HG02970 (cell line): Measurements from ENCODE around the gene CACNA2D2.

Experiments used
- ATAC-seq: cut with Tn5 transposase; IDR thresholded peaks from one replicate; pipeline ENCODE4 v1.9.1; 2021; ENCODE audit warnings: mild to moderate bottlenecking, moderate library complexity, moderate number of reproducible peaks; ENCODE audit not compliant: unreplicated experiment, low FRiP score

CACNA2D2 gene

DNA sequence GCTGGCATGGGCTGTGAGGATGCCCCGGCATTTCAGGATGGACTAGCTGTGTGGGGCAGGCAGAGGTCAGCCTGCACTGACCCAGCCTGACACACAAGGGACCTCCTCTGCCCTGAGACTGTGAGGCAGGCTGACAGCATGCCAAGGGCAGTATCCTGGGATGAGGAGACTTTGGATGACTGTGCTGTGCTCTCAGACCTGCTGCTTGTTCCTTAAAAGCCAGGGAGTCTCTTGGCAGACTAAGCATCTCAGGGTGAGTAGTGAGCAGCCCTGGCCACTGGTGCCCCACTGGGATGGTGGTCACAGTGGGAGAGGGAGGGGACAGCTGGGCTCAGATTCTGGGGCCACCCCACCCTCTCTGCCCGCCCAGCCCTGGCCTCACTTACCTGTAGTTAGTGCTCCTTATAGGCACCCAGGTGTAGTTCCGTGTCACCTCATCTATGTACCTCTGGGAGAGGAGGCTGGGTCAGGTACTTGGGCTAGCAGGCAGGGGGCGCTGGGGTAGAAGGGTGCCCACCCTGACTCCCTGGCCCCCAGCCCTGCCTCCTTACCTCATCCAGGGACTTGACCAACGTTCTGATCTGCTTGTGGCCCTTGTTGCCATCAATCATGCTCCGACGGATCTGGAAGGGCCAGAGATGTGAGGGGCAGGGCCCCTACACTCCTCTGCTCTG is 128.0 kb downstream of the CACNA2D2 start:
- ATAC-seq, result no peak

DNA sequence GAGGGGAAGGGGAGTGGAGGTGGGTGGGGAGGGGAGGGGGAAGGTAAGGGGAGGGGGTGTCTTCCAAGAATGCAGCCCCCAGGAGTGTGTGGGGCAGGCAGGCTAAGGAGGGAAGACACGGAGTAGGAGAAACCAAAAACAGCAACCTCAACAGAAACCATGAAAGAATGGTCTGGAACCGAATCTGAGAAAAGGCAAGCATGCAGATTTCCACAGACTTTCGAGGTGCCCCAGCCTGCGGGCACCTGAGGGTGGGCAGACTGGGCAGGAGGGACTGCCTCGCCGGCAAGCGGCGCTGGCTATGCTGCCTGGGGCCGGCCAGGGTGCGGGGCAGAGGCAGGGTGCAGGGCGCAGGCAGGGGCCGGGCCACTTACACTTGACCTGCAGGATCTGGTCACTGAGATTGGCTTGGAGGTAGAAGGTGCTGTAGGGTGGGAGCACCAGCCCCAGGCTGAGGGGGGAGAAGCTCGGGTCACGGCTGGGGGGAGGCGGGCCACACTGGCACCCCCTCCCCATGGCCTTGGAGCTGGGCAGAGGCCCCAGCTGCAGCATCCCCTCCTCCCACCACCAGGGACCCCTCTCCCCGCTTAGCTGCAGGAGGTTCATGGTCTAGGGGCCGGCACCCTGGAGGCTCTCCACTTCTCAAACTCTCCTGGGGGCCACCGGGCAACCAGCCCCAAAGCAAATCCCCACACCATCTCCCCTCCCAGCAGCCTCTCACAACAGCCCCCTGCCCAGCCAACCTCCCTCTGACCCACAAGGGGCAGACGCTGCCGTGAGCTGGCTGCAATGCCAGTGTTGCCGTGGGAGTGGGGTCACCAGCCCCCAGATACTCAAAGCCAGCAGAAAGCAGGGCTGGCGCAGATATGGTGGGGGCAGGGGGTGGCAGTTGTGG is 128.8 kb downstream of the CACNA2D2 start:
- ATAC-seq, result no peak

DNA sequence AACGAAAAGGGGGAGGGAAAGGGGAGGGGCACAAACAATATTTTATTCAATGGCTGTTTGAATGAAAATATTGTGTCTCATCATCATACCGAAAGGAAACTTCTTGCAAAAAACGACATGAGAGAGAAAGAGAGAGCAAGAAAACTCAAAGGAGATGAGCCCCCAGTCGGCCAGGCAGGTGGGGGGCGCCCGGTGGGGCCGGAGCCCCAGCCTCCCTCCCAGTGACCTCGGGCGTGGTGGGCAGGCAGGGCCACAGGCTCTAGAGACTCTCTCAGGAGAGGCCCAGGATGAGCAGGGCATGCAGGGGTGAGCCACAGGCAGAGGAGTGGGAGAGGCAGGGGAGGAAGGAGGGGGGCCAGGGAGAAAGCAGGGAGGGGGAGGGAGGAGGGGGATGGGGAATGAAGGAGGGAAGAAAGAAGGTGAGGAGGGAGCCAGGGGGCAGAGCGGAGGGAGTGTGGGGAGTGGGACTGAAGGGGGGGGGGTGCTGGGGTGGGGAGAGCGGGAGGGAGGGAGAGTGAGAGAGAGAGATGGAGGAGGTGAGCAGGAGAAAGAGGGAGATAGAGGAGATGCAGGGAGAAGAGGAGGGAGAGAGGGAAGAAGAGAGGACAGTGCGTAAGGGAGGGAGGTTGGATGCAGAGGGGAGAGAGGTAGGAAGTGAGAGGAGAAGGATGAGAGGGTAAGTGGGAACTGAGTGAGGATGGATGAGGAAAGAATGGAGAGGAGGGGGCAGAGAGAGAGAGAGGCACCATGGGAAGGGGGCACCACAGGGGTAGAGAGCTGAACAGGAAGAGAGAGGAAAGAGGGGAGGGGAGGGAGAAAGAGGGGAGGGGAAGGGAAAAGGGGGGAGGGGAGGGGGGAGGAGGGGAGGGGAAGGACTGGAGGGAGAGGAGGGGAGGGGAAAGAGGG is 130.0 kb downstream of the CACNA2D2 start:
- no peak for ATAC-seq

DNA sequence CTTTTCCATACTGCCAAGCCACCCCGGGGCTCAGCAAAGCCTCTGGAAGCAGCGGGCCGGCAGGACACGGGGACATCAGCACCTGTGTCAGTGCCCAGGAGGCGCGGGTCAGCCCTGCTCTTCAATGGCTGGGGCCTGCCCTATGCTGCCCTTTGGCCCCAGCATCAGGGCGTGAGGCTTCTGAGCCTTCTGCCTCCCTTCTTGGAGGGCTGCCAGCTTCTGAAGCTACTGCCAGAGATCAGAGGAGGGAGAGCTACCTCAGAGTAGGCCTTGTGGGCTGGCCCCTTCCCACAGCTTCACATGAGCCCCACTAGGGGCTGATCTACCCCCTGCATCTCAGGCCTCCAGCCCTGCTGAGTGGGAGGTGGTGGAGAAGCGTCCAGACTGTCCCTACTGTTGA is 131.1 kb downstream of the CACNA2D2 start:
- no peak for ATAC-seq

DNA sequence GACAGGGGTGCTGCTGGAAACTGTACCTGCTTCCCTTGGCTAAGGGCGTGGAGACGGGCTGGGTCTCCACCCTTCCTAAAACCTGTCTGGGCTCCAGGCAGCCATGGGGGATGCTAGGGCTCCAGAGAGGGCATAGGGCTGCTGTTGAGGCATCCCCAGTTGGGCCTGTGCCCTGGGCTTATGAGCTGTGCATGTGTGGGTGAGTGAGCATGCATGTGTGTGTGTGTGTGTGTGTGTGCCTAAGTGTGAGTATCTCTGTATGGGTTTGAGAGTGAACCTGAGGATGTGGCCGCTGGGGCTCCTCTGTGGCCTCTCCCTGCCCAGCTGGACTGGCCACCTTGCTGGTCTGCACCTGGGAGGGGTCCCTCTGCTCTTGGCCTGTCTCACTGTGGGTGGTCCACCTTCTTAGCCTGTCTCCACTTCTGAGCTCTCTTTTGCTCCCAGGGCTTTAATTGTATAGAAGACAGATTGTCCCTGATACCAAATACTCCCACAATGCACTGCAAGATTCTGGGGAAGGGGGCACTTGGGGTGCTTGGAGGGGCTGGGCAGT is 132.2 kb downstream of the CACNA2D2 start:
- ATAC-seq, result no peak

DNA sequence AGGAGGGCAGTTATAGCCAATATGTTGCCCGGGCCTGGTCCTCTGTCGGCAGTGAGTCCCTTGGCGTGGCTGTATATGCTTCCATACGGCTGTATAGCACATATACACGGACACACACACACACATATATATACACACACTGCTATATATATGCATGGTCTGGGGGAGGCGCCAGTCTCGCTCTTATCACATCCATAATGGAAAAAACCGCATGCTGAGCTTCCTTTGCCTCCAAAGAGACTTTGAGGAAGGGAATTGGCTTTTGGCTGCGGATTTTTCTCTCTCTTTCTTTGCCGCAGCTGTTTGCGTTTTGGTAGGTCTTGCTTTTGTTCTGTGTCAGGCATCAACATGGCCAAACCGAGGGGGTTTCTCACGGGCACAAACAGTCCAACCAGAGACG is 132.8 kb downstream of the CACNA2D2 start:
- no peak for ATAC-seq

DNA sequence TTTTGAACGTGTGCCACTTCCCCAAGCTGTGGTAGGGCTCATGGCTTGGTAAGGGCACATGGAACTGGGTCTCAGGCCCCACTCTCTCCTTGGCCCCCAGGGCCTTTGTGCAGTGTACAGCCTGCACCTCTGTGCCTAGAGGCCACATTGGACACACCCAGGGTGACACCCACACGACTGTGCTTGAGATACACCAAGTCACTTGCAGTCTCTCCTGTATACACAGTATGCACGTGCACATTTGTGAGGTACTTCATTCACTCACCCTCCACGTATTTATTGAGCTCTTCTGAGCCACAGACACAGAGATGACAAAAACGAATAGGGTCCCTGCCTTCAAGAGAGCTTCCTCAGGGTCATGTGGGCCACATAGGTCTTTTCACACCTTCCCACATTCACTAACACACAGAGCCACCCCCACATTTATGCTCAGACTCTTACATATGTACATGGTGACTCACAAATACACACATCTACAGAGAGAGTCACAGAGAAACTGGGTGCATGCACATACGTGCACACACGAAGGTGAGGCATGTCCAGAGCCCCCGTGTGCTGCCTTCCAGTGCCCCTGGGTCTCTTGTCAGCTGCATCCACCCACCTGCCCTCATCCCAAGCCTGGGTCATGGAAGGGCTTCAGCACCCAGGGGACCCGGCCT is 134.3 kb downstream of the CACNA2D2 start:
- ATAC-seq, result no peak

DNA sequence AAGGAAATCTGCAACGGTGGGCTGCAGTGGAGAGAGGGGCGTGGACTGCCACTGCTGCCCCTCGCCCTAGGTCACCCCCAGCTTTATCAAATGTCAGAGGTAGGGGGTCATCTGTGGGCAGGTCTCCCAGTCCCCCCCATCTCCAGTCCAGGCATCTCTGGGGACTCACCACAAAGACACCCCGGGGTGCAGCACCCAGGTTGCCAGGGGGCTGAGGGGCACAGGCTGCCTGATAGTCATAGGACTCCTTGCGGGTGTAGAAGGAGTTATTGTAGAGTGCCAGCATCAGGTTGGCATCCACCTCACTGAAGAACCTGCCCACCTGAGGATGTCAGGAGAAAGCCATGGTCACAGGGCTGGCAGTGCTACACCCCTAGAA is 137.6 kb downstream of the CACNA2D2 start:
- ATAC-seq, result no peak

DNA sequence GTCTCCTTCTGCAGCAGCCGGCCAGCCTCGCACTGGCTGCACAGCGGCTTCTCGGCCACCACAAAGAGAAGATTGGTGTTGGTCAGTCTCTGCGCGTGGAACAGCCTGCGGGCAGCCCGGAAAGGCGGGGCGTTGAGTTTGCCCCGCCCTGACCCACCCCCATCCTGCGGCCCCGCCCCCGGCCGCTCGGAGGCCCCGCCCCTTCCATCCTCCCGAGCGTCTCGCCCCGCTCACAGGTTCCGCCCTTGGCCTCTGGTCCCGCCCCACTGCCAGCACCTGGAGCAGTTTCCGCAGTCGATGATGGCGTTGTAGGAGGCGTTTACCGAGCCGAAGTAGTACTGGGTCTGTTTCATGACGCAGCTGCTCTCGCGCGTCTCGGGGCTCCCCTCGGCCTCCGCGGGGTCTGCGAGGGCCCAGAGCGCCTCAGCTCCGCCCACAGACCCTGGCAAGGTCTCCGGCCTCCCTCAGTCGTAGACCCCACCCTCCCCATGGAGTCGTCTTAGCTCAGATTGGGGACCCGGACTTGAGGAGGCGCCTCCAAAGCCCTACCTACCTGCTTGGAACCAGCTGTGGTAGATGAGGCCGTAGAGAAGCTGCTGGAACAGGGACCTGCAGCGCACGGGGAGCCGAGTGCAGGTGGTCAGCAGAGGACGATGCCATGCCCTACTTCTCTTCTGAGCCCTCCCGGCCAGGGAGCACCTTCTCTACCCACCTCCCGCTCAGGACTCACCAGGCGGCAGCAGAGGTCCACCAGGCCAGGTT is 138.2 kb downstream of the CACNA2D2 start:
- peak; percentile 71 for ATAC-seq

DNA sequence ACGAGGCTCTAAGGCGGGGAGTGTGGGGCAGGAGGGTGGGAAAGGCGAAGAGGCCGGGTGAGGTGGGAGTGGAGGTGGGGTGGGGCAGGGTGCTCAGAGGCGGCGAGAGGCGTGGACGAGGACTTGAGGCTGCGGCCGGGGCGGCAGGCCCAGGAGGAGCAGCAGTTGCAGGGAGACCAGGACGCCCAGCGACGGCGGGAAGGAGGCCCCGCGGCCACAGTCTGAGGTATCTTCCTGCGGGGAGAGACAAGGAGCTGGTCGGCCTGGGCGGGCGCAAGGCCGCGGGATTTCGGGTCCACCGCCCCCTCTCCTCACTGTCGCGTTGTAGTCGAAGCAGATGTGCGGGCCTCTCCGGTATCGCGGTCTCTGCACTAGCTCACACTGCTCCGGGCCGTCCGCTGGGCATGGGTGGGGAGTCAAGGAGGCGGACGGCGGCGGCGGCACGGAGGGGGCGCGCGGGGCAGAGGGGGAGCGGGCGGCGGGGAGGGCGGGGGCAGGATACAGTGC is 138.8 kb downstream of the CACNA2D2 start:
- ATAC-seq, result no peak

DNA sequence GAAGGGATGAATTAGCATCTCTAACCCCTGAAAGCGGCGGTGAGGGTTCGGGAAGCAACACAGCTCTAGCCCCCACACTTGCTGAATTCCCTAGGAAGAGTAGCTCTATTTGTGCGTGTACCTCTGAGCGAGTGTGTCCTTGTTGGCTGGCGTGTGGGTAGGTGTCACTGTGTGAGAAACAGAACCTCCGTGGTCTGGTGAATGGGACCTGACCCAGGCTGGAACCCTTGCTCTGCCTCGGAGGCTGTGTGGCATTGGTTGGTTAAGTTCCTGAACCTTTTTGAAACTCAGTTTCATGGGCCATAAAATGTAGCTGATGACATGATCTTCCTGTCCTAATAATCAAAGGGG is 143.7 kb downstream of the CACNA2D2 start:
- ATAC-seq, result no peak

DNA sequence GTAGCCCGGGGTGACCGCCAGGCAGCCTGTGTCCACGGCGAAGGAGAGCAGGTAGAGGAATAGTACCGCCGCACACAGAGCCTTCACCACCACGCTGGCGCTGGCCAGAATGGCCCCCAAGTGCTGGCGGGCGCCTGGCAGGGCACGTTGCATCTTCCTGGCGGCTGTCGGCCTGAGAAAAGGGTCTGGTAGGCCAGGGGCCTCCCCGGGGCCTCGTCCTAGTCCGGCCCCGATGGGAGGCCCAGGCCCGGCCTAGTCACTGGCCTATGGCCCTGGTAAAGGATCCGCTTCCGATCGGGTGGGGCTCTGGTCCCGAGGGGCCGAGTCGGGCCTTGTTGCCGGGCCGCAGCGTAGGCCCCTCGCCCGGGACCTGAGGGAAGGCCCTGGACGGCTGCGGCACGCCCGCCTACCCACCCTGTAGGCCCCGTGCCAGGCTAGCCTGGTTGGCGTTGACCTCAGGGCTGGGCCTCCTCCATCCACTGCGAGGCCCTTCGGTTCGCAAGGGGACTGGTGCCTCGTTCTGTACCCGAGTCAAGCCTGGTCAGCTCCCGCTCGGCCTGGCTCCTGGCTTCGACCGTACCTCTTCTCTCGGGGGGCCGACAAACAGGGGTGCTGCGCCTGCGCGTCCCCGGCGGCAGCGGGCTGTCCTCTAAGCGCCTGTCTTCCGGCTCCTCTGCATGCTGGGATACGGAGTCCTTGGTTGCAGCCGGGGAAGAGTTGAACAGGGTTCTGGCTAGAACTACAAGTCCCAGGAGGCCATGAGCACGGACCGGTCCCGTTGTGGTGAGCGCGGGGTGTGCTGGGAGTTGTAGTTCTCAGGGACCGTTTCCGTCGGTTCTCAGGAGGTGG is 144.3 kb downstream of the CACNA2D2 start, which contains the start of gene TMEM115:
TSS of gene TMEM115 (minus strand) at position 611 of the 849 bp plus-strand sequence. CDS start at position 153, 458 bp downstream.
- ATAC-seq, result peak; percentile 95

DNA sequence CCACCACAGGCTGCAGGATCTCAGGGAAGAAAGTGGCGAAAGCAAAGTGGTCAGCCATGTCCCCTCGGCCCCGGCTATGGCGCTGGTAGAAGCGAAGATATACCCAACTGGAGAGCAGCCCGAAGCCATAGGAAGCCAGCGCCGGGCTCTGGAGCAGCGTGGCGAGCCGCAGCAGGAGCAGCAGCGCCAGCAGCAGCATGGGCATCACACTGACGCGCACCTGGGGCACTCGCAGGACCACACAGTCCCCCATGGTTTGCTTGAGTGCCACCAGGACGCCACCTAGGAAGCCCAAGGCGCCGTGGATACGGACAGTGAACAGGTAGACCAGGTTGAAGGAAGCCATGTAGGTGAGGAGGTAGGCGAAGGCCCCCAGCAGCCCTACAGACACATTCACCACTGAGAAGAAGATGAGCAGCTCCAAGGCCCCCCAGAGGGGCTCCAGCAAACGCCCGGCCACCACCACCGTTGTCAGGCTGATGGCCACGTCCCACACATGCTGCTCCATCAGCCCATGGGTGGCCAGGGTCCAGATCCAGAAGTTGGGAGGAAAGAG is 145.0 kb downstream of the CACNA2D2 start:
- ATAC-seq, result no peak

DNA sequence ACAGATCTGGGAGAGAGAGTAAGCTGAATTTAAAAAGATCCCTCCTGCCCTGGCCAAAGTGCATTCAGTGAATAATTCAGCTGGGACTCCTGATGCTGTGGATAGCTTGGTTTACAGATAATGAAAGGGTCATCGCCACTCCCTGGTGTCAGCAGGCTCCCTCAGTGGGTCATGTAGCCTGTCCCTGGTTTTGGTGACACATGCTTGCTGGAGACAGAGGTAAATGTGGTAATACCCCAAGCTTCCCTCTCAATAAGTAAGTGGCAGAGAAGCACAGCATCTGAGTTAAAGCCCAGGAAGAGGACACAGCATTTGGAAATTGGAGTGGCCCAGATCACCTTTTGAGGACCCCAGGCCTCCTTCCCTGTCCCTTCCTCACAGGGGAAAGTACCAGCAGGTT is 146.0 kb downstream of the CACNA2D2 start:
- ATAC-seq, result no peak

DNA sequence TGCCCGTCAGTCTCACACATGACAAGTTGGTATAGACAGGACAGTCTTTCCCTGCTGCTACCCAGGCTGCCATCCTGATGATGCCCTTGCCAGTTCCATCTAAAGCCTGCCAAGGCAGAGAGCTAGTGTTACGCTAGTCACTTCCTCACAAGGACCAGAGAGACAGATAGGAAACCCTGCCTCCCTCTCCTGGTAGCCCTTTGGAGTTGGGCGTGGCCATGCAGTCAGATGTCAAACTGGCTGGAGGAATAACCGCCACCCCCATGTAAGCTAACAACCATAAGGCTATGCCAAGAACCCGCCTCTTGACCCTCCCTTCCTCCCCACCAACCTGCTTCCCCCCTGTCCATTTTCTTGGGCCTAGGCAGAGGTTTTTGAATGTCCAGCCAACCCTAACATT is 146.9 kb downstream of the CACNA2D2 start:
- ATAC-seq, result no peak

DNA sequence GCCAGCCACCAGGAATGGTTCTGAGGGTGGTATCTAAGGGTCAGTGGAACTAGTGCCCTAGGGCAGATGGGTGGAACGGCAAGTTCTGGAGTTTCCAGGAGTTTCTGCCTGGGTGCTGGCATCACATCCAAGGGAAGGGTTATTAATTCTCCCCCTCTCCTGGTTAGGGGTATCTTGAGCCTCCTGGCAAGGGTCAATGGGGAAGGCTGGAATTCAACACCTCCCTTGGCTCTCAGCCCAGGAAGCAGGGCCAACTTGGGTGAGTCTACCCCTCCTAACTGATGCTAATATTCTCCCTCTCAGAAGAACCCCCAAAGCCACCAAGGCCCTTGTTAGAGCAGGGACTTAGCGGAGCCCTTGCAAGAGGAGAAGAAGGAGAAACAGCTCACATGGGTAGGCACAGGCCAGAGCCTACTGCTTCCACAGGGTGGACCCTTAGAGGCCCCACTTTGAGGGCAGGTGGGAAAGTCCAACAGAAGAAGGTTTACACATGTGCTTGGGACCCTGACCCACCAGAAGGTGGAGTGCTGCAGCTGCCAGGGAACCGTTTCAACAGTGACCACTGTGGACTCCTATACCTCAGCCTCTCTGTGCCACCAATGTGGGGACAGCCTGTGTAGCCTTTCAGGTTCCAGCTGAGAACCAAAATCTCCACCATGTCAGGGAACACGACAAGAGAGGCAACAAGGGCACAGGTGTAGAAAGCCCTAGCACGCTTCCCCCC is 147.4 kb downstream of the CACNA2D2 start:
- no peak for ATAC-seq

DNA sequence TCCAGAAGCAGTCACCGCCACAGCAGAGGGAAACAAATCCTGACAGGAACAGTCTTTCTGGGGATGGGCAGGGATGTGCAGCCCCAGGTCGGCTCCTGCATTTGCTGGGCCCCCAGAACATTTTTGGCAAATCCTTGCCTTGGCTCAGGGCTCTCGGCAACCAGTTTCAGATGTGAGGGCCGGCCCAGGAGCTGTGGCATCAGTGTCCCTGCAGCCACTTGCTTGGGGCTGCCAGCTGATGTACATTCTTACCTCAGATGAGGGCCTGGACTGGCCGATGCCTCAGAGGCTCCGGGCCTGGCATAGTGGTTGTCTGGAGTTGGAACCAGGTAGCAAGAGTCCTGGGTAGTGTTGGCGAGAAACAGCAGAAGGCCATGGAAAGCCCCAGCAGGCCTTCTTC is 148.6 kb downstream of the CACNA2D2 start:
- ATAC-seq, result no peak
